ENCODE results near the gene PABPN1. TPM values are rescaled to one million over a fixed set of nuclear protein-coding genes. Genes with fewer than 3 reads are reported as not detected.

PABPN1 gene
- total and polyA plus RNA-seq, 2 of the 13 experiments (the other 11 are each of a cell fraction or from before 2014, with no cell fraction given) = 233 to 524 TPM

DNA sequence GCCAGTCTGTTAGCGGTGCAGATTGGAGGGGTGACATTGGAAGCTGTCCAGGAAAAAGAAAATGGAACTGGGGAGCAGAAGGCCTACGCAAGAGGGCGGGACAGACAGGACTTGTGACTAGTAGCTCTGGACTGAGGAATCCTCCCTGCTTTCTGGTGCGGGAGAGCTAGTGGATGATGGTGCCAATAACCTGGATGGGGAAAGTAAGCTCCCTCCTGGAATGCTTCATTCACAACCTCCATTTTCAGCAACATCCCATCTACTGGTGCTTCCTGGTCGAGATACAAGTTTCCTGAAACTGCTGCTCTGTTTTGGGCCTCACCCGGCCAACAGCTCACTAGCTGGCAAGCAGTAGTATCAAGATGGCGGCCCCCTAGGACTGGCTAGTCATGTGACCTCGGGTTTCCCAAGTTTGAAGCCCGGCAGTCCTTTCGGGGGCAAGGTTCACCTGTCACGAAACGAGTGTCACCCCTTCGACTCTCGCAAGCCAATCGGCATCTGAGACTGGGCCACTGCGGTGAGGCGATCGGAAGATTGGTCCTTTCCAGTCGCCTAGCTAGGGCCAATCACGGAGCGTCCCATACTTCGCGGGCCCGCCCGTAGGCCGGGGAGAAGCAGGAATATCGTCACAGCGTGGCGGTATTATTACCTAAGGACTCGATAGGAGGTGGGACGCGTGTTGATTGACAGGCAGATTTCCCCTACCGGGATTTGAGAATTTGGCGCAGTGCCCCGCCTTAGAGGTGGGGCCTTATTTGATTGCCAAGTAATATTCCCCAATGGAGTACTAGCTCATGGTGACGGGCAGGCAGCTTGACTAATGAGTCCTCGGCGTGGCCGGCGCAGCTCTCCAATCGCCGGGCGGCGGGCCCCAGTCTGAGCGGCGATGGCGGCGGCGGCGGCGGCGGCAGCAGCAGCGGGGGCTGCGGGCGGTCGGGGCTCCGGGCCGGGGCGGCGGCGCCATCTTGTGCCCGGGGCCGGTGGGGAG, at the start of gene PABPN1 (continued):
- TF ChIP-seq, protein P1, sequence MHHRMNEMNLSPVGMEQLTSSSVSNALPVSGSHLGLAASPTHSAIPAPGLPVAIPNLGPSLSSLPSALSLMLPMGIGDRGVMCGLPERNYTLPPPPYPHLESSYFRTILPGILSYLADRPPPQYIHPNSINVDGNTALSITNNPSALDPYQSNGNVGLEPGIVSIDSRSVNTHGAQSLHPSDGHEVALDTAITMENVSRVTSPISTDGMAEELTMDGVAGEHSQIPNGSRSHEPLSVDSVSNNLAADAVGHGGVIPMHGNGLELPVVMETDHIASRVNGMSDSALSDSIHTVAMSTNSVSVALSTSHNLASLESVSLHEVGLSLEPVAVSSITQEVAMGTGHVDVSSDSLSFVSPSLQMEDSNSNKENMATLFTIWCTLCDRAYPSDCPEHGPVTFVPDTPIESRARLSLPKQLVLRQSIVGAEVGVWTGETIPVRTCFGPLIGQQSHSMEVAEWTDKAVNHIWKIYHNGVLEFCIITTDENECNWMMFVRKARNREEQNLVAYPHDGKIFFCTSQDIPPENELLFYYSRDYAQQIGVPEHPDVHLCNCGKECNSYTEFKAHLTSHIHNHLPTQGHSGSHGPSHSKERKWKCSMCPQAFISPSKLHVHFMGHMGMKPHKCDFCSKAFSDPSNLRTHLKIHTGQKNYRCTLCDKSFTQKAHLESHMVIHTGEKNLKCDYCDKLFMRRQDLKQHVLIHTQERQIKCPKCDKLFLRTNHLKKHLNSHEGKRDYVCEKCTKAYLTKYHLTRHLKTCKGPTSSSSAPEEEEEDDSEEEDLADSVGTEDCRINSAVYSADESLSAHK (CRISPR knock-in tag; IDR thresholded peaks at IDR 0.05; ENCODE audit: borderline replicate concordance) = no peak; the same call in 1 of the 2 replicates
- TF ChIP-seq, protein P2, sequence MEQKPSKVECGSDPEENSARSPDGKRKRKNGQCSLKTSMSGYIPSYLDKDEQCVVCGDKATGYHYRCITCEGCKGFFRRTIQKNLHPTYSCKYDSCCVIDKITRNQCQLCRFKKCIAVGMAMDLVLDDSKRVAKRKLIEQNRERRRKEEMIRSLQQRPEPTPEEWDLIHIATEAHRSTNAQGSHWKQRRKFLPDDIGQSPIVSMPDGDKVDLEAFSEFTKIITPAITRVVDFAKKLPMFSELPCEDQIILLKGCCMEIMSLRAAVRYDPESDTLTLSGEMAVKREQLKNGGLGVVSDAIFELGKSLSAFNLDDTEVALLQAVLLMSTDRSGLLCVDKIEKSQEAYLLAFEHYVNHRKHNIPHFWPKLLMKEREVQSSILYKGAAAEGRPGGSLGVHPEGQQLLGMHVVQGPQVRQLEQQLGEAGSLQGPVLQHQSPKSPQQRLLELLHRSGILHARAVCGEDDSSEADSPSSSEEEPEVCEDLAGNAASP (CRISPR knock-in tag; IDR thresholded peaks at IDR 0.05; ENCODE audit: borderline replicate concordance) = no peak
- TF ChIP-seq, protein P3, sequence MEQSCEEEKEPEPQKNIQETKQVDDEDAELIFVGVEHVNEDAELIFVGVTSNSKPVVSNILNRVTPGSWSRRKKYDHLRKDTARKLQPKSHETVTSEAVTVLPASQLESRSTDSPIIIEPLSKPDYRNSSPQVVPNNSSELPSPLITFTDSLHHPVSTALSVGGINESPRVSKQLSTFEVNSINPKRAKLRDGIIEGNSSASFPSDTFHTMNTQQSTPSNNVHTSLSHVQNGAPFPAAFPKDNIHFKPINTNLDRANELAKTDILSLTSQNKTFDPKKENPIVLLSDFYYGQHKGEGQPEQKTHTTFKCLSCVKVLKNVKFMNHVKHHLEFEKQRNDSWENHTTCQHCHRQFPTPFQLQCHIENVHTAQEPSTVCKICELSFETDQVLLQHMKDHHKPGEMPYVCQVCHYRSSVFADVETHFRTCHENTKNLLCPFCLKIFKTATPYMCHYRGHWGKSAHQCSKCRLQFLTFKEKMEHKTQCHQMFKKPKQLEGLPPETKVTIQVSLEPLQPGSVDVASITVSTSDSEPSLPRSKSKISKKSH (CRISPR knock-in tag; IDR thresholded peaks at IDR 0.05; ENCODE audit: borderline replicate concordance) = no peak; the same call in 1 of the 2 replicates
- TF ChIP-seq SAFB2 (CRISPR knock-in tag; IDR thresholded peaks at IDR 0.05; ENCODE audit: borderline replicate concordance, low read depth) (peak; percentile 95), ZFP62 (CRISPR knock-in tag; IDR thresholded peaks at IDR 0.05) (no peak), HNRNPUL1 (IDR thresholded peaks at IDR 0.05; ENCODE audit: low read depth, low read length) (no peak), YY1 (IDR thresholded peaks at IDR 0.05; ENCODE audit: insufficient read depth, insufficient replicate concordance, low read depth, low read length) (peak; percentile 99), NFKB2 (CRISPR knock-in tag; IDR thresholded peaks at IDR 0.05; ENCODE audit: borderline replicate concordance) (peak; percentile 97), TSC22D2 (CRISPR knock-in tag; IDR thresholded peaks at IDR 0.05; ENCODE audit: borderline replicate concordance) (0 out of 2 replicates have a peak, but pooled peaks have one; percentile 65), HCFC1 (IDR thresholded peaks at IDR 0.05; ENCODE audit: low read depth, low read length) (peak; percentile 40; the same call in 1 of the 2 replicates), ZFP36L2 (CRISPR knock-in tag; IDR thresholded peaks at IDR 0.05) (peak; percentile 89), ZNF343 (CRISPR knock-in tag; IDR thresholded peaks at IDR 0.05) (peak; percentile 99)
- TF ChIP-seq, protein P4, sequence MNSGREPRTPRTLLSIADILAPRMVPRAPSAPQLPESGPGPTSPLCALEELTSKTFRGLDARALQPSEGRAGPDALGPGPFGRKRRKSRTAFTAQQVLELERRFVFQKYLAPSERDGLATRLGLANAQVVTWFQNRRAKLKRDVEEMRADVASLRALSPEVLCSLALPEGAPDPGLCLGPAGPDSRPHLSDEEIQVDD (CRISPR knock-in tag; IDR thresholded peaks at IDR 0.05; ENCODE audit: borderline replicate concordance) = no peak; the same call in 1 of the 2 replicates
- TF ChIP-seq, protein P5, sequence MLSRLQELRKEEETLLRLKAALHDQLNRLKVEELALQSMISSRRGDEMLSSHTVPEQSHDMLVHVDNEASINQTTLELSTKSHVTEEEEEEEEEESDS (CRISPR knock-in tag; IDR thresholded peaks at IDR 0.05; ENCODE audit: borderline replicate concordance) = peak; percentile 92; the same call in 1 of the 2 replicates
- TF ChIP-seq, protein P6, sequence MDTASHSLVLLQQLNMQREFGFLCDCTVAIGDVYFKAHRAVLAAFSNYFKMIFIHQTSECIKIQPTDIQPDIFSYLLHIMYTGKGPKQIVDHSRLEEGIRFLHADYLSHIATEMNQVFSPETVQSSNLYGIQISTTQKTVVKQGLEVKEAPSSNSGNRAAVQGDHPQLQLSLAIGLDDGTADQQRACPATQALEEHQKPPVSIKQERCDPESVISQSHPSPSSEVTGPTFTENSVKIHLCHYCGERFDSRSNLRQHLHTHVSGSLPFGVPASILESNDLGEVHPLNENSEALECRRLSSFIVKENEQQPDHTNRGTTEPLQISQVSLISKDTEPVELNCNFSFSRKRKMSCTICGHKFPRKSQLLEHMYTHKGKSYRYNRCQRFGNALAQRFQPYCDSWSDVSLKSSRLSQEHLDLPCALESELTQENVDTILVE (CRISPR knock-in tag; IDR thresholded peaks at IDR 0.05) = peak; percentile 98
